Measurements from ENCODE around the gene BYSL.

DNA sequence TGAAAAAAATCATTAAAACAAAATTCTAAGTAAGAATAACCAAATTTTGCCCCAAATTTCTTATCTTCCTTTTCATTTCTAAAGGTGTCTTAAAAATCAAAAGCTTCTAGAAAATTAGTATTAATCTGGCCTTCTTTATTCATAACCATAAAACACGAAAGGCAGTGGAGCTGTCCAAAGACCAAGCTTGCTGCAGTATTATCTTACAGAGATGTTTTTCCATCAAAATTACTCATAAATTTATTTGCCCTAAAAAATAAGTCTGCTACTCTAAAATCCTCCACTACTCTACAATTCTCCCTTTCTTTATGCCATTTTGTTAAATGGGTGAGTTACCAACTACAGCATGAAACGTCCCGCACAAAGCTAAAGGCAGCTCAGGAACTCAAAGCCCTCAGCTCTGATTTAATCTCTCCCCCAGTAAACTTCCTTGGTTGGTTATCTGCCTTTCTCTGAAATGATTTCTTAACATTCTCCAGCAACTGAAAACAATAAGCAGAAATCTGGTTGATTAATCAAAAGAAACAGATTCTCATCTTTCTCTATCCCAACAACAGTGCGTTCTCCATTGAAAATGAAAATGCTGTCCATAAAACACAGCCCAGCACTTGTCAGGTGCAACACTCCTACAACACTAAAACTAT is 28.3 kb upstream of the BYSL start:
- TF ChIP-seq, protein P1, sequence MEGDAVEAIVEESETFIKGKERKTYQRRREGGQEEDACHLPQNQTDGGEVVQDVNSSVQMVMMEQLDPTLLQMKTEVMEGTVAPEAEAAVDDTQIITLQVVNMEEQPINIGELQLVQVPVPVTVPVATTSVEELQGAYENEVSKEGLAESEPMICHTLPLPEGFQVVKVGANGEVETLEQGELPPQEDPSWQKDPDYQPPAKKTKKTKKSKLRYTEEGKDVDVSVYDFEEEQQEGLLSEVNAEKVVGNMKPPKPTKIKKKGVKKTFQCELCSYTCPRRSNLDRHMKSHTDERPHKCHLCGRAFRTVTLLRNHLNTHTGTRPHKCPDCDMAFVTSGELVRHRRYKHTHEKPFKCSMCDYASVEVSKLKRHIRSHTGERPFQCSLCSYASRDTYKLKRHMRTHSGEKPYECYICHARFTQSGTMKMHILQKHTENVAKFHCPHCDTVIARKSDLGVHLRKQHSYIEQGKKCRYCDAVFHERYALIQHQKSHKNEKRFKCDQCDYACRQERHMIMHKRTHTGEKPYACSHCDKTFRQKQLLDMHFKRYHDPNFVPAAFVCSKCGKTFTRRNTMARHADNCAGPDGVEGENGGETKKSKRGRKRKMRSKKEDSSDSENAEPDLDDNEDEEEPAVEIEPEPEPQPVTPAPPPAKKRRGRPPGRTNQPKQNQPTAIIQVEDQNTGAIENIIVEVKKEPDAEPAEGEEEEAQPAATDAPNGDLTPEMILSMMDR (IDR thresholded peaks at IDR 0.05; ENCODE audit: poor library complexity), result no peak
- TF ChIP-seq EZH2 (IDR thresholded peaks at IDR 0.05; ENCODE audit: borderline replicate concordance) (no peak), EZH2phosphoT487 (IDR thresholded peaks at IDR 0.05; ENCODE audit: low read depth, severe bottlenecking, unreplicated experiment) (no peak)
